ENCODE results near the gene KRT15.

Gene KRT15

GRCh38 chr17:41504246-41504977 is 14.3 kb downstream of the KRT15 start:
- no peak for DNase-seq

- no peak for DNase-seq
Observed at GRCh38 chr17:41503202-41503601, 15.5 kb downstream of the KRT15 start.

GRCh38 chr17:41500131-41500911 is 18.4 kb downstream of the KRT15 start:
- DNase-seq = no peak

GRCh38 chr17:41499714-41500113 is 19.0 kb downstream of the KRT15 start:
- DNase-seq = no peak

- DNase-seq = no peak
Observed at GRCh38 chr17:41498276-41498675, 20.4 kb downstream of the KRT15 start.

GRCh38 chr17:41496803-41497484 is 21.7 kb downstream of the KRT15 start:
- DNase-seq = peak; percentile 86

GRCh38 chr17:41494524-41494923 is 24.2 kb downstream of the KRT15 start:
- DNase-seq = no peak

GRCh38 chr17:41492771-41493170 is 25.9 kb downstream of the KRT15 start:
- no peak for DNase-seq

GRCh38 chr17:41492351-41492750 is 26.3 kb downstream of the KRT15 start:
- no peak for DNase-seq

GRCh38 chr17:41491476-41491875 is 27.2 kb downstream of the KRT15 start:
- no peak for DNase-seq

- no peak for DNase-seq
Observed at GRCh38 chr17:41490000-41490990, 28.4 kb downstream of the KRT15 start.

GRCh38 chr17:41489531-41489930 is 29.2 kb downstream of the KRT15 start, which contains the start of gene KRT36:
Gene KRT36, minus strand, starts transcription at chr17:41489910. Its CDS starts 46 bp downstream, at chr17:41489864.
- DNase-seq = no peak

GRCh38 chr17:41486809-41487530 is 31.7 kb downstream of the KRT15 start:
- DNase-seq = peak; percentile 70

- DNase-seq = no peak
Observed at GRCh38 chr17:41486316-41486715, 32.4 kb downstream of the KRT15 start.

- no peak for DNase-seq
Observed at GRCh38 chr17:41484920-41485904, 33.5 kb downstream of the KRT15 start.

GRCh38 chr17:41483991-41484826 is 34.5 kb downstream of the KRT15 start:
- no peak for DNase-seq

- DNase-seq = no peak
Observed at GRCh38 chr17:41483531-41483930, 35.2 kb downstream of the KRT15 start.

GRCh38 chr17:41481036-41481435 is 37.7 kb downstream of the KRT15 start, which contains the start of gene KRT35:
Gene KRT35, minus strand, starts transcription at chr17:41481151. Its CDS starts 54 bp downstream, at chr17:41481097.
- no peak for DNase-seq

GRCh38 chr17:41480581-41480980 is 38.1 kb downstream of the KRT15 start:
- DNase-seq = no peak

Measured in activated CD4-positive, alpha-beta T cell treated with anti-CD3 and anti-CD28 coated beads for 48 hours (primary cell).